Thyroid gland (tissue), 4 donors: ENCODE measurements around the gene C19orf85. TPM values are rescaled to one million over a fixed set of nuclear protein-coding genes. Genes with fewer than 3 reads are reported as not detected.

Source experiments
- DNase-seq, 2 donors: peaks; one replicate each; pipeline ENCODE4 v3.0.0-alpha.2; 2019
- H3K27ac ChIP-seq, 3 donors: fragments of 200-600 bp; sonication (generic); 1 replicate in 2 of 3; 2 replicates in 1 of 3; pipeline ENCODE4 v1.5.1; 2016 to 2019; ENCODE audit warnings: mild to moderate bottlenecking in 1 of 3, moderate library complexity in 1 of 3
- H3K27me3 ChIP-seq: fragments of 200-600 bp; sonication (generic); one replicate; pipeline ENCODE4 v1.5.1; 2019
- H3K36me3 ChIP-seq, 2 donors: fragments of 200-600 bp; sonication (generic); one replicate each; pipeline ENCODE4 v1.5.1; 2016 to 2019
- H3K4me1 ChIP-seq, 2 donors: fragments of 200-600 bp; sonication (generic); one replicate each; pipeline ENCODE4 v1.5.1; 2017 to 2019
- H3K4me3 ChIP-seq, 3 donors: fragments of 200-600 bp; sonication (generic); replicated peaks in 1 of 3; 1 replicate in 2 of 3; 2 replicates in 1 of 3; pipeline ENCODE4 v1.5.1; 2016; ENCODE audit warnings: mild to moderate bottlenecking in 1 of 3
- H3K9me3 ChIP-seq: fragments of 200-600 bp; sonication (generic); one replicate; pipeline ENCODE4 v1.5.1; 2017
- POLR2A ChIP-seq, 2 donors: fragments of 450-650 bp; IDR thresholded peaks; one replicate each; pipeline ENCODE4 v1.6.1; 2017; ENCODE audit warnings: antibody characterized with exemption in 2 of 2, mild to moderate bottlenecking in 2 of 2, moderate library complexity in 1 of 2
- WGBS, 2 donors: methylation state at CpG; one replicate each; pipeline ENCODE4 v1.1.5; 2017; 5-methylcytosine and 5-hydroxymethylcytosine counted together
- intact Hi-C: fragments of 100-400 bp; cut with DNase I; formaldehyde crosslinking; loops from one replicate; pipeline ENCODE4 v1.15.1; 2023
- total RNA-seq, 4 donors: library from RNA; depleted of rRNA; stranded (reverse); fragments of >200 nt; gene quantifications; one replicate each; pipeline ENCODE4 v1.2.3, GENCODE V29; 2016
- TF ChIP-seq, protein P1 (sequence below), 6 experiments: fragments of 200-600 bp in 3 of 6; fragments of 450-650 bp in 3 of 6; sonication (generic) in 3 of 6; IDR thresholded peaks; one replicate each; pipeline ENCODE4 v1.5.1; 2016 to 2019; ENCODE audit warnings: antibody characterized with exemption in 6 of 6, mild to moderate bottlenecking in 2 of 6, inconsistent platforms in 1 of 6, moderate library complexity in 1 of 6

Gene C19orf85
- total RNA-seq, 4 donors from 2014 or later, result not detected

DNA sequence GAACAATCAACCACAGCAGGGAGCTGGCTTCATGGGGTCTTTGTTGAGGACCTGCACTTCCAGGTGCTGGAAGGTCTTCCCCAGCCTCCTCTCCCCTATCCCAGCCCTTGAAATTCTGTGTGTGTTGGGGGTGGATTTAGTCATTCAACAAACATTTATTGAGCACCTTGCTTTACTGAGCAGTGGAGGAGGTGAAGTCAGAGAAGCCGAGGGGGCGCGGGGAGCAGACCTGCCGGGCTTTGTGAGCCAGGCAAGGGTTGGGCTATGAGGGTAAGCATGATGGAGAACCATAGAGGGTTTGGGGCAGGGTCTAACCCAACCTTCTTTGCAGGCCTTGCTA lies 3.5 kb upstream of the C19orf85 start:
- WGBS, 2 donors, result 15 to 34% methylated on average over 4 of the region's 4 CpGs
- H3K27me3 ChIP-seq, result no peaks in the 10 kb centered on the region
- DNase-seq, result no peak
- intact Hi-C loops, result no loop called here
- H3K27ac ChIP-seq, result no peak overlapping the region
- no peaks in the 10 kb centered on the region for H3K36me3 ChIP-seq
- no peaks in the 10 kb centered on the region for H3K9me3 ChIP-seq
- peaks cover 0 to 7% of the 10 kb centered on the region in 2 donors for H3K4me1 ChIP-seq
- TF ChIP-seq POLR2A (IDR thresholded peaks at IDR 0.05), result no peak
- TF ChIP-seq, protein P1, sequence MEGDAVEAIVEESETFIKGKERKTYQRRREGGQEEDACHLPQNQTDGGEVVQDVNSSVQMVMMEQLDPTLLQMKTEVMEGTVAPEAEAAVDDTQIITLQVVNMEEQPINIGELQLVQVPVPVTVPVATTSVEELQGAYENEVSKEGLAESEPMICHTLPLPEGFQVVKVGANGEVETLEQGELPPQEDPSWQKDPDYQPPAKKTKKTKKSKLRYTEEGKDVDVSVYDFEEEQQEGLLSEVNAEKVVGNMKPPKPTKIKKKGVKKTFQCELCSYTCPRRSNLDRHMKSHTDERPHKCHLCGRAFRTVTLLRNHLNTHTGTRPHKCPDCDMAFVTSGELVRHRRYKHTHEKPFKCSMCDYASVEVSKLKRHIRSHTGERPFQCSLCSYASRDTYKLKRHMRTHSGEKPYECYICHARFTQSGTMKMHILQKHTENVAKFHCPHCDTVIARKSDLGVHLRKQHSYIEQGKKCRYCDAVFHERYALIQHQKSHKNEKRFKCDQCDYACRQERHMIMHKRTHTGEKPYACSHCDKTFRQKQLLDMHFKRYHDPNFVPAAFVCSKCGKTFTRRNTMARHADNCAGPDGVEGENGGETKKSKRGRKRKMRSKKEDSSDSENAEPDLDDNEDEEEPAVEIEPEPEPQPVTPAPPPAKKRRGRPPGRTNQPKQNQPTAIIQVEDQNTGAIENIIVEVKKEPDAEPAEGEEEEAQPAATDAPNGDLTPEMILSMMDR (IDR thresholded peaks at IDR 0.05), result peak in 1 of 6 experiments; percentile 46
- H3K4me3 ChIP-seq, result no peak overlapping the region

DNA sequence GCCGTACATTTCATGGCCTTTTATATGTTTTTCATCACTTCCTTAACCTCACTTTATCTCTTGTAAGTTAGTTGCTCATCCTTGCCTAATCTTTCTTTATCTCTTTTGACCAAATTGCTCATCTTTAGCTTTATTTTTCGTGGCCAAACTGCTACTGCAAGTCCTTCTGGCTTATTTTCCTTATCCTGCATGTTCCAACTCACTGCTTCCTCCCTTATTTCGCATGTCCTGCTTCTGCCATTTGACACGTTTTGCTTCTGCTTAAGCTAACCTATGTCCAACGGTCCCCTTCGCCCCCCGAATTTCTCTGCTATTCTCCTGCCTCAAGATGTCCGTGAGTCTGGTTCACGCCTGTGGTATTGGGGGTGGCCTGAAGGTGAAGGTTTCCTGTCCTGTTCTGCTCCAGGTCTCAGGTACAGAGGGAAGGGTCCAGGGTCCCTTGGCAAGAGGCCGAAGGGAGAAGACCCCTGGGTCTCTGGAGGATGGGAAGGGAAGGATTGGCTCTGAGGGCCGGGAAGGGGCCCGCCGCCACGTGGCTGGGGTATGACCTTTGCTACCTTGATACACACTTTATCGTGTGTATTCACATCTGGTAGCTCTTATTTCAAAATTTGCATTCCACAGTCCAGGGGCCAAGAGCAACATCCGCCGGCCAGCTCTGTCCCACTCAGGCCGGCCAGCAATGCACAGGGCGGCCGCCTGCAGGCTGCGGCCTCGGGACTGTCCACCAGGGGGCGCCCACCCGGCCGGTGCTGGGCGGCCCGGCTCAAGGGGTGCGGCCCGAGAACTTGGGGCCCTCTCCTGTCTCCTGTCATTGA lies 2.9 kb upstream of the C19orf85 start:
- Histone ChIP-seq H3K27ac (no peak overlapping the region), H3K4me1 (peaks cover 0 to 7% of the 10 kb centered on the region in 2 donors), H3K4me3 (no peak overlapping the region), H3K36me3 (no peaks in the 10 kb centered on the region), H3K9me3 (no peaks in the 10 kb centered on the region), H3K27me3 (no peaks in the 10 kb centered on the region)
- DNase-seq, result peak; percentile 61 to 62
- intact Hi-C loops, result no loop called here
- TF ChIP-seq POLR2A (IDR thresholded peaks at IDR 0.05), result no peak
- TF ChIP-seq, protein P1 (IDR thresholded peaks at IDR 0.05), result peak; percentile 70 to 100 (median 94)
- 38 to 53% methylated on average over 15 to 25 of the region's 29 CpGs for WGBS, 2 donors

DNA sequence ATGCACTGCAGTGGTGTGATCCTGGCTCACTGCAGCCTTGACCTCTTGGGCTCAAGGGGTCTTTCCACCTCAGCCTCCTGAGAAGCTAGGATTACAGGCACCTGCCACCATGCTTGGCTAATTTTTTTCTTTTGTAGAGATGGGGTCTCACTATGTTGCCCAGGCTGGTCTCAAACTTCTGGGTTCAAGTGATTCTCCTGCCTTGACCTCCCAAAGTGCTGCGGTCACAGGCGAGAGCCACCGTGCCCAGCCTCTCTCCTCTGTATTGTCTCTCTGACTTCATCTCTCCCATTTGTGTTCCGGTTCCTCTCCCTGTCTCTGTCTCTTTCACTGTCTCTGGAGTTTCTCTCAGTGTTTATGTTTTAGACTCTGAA lies 1.7 kb upstream of the C19orf85 start:
- Histone ChIP-seq H3K4me3 (no peak overlapping the region), H3K36me3 (no peaks in the 10 kb centered on the region), H3K27me3 (no peaks in the 10 kb centered on the region), H3K27ac (no peak overlapping the region), H3K4me1 (peaks cover 0 to 8% of the 10 kb centered on the region in 2 donors), H3K9me3 (no peaks in the 10 kb centered on the region)
- intact Hi-C loops, result no loop called here
- no peak for DNase-seq
- 73 to 90% methylated on average over 4 of the region's 4 CpGs for WGBS, 2 donors
- TF ChIP-seq, protein P1 (IDR thresholded peaks at IDR 0.05), result no peak
- TF ChIP-seq POLR2A (IDR thresholded peaks at IDR 0.05), result no peak

DNA sequence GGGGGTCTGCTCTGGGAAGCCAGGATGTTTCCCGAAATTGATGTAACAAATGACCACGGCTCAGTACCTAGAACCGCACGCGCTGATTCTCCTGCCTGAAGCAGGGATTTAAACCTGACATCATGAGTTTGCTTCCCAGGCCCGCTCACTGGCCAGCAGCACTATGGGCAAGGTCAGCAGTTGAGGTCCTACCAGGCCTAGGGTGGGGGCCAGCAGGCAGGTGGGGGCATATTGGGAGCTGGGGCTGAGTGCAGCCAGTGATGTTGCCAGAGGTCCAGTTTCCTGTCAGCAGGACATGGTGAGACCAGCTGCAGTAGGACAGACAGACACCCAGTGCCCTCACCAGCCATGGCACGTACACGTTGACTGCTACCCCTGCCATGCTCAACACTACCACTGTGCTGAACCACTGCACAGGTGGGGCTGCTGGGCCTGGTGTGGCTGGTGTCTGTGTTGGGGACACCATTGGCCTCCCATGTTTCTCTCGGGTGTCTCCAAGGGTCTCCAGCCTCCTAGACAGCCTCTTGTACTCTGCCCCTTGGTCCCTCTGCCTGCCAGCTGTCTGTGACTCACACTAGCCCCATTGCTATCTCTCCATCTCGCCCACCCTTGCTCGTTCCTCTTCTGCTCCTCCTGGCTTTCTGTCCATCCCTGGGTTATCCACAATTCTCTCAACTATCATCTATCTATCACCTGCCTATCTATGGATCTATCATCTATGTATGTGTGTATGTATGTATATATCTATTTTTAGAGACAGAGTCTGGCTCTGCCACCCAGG lies 1.1 kb upstream of the C19orf85 start:
- intact Hi-C loops, result no loop called here
- no peak for DNase-seq
- WGBS, 2 donors, result 80 to 87% methylated on average over 7 to 11 of the region's 11 CpGs
- TF ChIP-seq, protein P1 (IDR thresholded peaks at IDR 0.05), result no peak
- TF ChIP-seq POLR2A (IDR thresholded peaks at IDR 0.05), result no peak
- H3K4me1 ChIP-seq, result peaks cover 0 to 14% of the 10 kb centered on the region in 2 donors
- no peaks in the 10 kb centered on the region for H3K27me3 ChIP-seq
- no peaks in the 10 kb centered on the region for H3K36me3 ChIP-seq
- no peaks in the 10 kb centered on the region for H3K9me3 ChIP-seq
- no peak overlapping the region for H3K4me3 ChIP-seq
- no peak overlapping the region for H3K27ac ChIP-seq
